Glomerular endothelial cell (primary cell): ENCODE measurements around the gene VPS72. TPM values are rescaled to one million over a fixed set of nuclear protein-coding genes. Genes with fewer than 3 reads are reported as not detected.

Experiments used
- total RNA-seq: library from RNA; depleted of rRNA; stranded (reverse); fragments of >200 nt; gene quantifications from 2 replicates; pipeline ENCODE4 v1.2.3, GENCODE V29; 2015

Gene VPS72
- total RNA-seq, 1 donor from 2014 or later = 38.1 TPM

Other genes starting within 250 kb of the VPS72 start
- 109 and 139 TPM in 2 replicates for gene CERS2, start 215.4 kb downstream of the VPS72 start, total RNA-seq
- 0.19 TPM in 1 of 2 replicates, not detected in the other for gene ANXA9, start 207.9 kb downstream of the VPS72 start, total RNA-seq
- 12.5 and 17.9 TPM in 2 replicates for gene MINDY1, start 183.3 kb downstream of the VPS72 start, total RNA-seq
- 4.5 and 6.1 TPM in 2 replicates for gene PRUNE1, start 181.7 kb downstream of the VPS72 start, total RNA-seq
- not detected in 2 replicates for gene BNIPL, start 153.6 kb downstream of the VPS72 start, total RNA-seq
- 2.4 and 2.9 TPM in 2 replicates for gene C1orf56, start 142.4 kb downstream of the VPS72 start, total RNA-seq
- gene CDC42SE1, start 130.6 kb downstream of the VPS72 start, total RNA-seq = 69.4 and 73.9 TPM in 2 replicates
- gene MLLT11, start 129.8 kb downstream of the VPS72 start, total RNA-seq = 25.1 and 27.6 TPM in 2 replicates
- 3.4 and 7.4 TPM in 2 replicates for gene GABPB2, start 119.4 kb downstream of the VPS72 start, total RNA-seq
- 20.2 and 28.1 TPM in 2 replicates for gene SEMA6C, start 43.6 kb downstream of the VPS72 start, total RNA-seq
- gene TNFAIP8L2, start 33.5 kb downstream of the VPS72 start, total RNA-seq = not detected in 2 replicates
- gene LYSMD1, start 24.3 kb downstream of the VPS72 start, total RNA-seq = 4.7 and 5.9 TPM in 2 replicates
- gene SCNM1, start 24.1 kb downstream of the VPS72 start, total RNA-seq = 39.3 and 42.6 TPM in 2 replicates
- gene TMOD4, start 14.2 kb downstream of the VPS72 start, total RNA-seq = not detected in 2 replicates
- 36.4 and 45.3 TPM in 2 replicates for gene PIP5K1A, start 8.4 kb upstream of the VPS72 start, total RNA-seq
- gene PSMD4, start 64.5 kb upstream of the VPS72 start, total RNA-seq = 151 and 156 TPM in 2 replicates
- 17.6 and 22.8 TPM in 2 replicates for gene ZNF687, start 92.1 kb upstream of the VPS72 start, total RNA-seq
- 48.5 and 56.1 TPM in 2 replicates for gene PI4KB, start 137.2 kb upstream of the VPS72 start, total RNA-seq
- 45.6 and 47.0 TPM in 2 replicates for gene RFX5, start 157.1 kb upstream of the VPS72 start, total RNA-seq
- gene SELENBP1, start 182.5 kb upstream of the VPS72 start, total RNA-seq = 0.93 and 1.2 TPM in 2 replicates
- 289 and 321 TPM in 2 replicates for gene PSMB4, start 209.4 kb upstream of the VPS72 start, total RNA-seq